GM12878 (cell line): ENCODE measurements around the gene PPP1CA. TPM values are rescaled to one million over a fixed set of nuclear protein-coding genes. Genes with fewer than 3 reads are reported as not detected.

Experiments used
- E2F4 ChIP-seq: IDR thresholded peaks from 2 replicates; pipeline ENCODE4 v1.6.1; 2012; ENCODE audit warnings: low read depth, low read length, improper control_type of control experiment
- E2F8 ChIP-seq: fragments of 450-650 bp; IDR thresholded peaks from 2 replicates; pipeline ENCODE4 v1.6.1; 2018; ENCODE audit warnings: mild to moderate bottlenecking, low read depth, moderate library complexity; ENCODE audit not compliant: partially characterized antibody
- GATAD2B ChIP-seq: fragments of 450-650 bp; conservative IDR thresholded peaks from 2 replicates; pipeline ENCODE4 v1.6.1; 2017; ENCODE audit warnings: low read depth, mild to moderate bottlenecking, moderate library complexity
- IKZF2 ChIP-seq, 2 experiments: fragments of 450-650 bp; IDR thresholded peaks; 2 replicates each; pipeline ENCODE4 v1.6.1; 2017; ENCODE audit warnings: mild to moderate bottlenecking in 2 of 2, moderate library complexity in 2 of 2
- ZBTB40 ChIP-seq: fragments of 450-650 bp; IDR thresholded peaks from 2 replicates; pipeline ENCODE4 v1.6.1; 2016; ENCODE audit warnings: mild to moderate bottlenecking, moderate library complexity, borderline replicate concordance
- ZNF217 ChIP-seq: fragments of 450-650 bp; IDR thresholded peaks from 2 replicates; pipeline ENCODE4 v1.6.1; 2017; ENCODE audit warnings: antibody characterized with exemption, mild to moderate bottlenecking
- ZNF687 ChIP-seq: fragments of 450-650 bp; IDR thresholded peaks from 2 replicates; pipeline ENCODE4 v1.6.1; 2017; ENCODE audit warnings: mild to moderate bottlenecking, moderate library complexity
- polyA plus RNA-seq, 11 experiments: library from polyadenylated mRNA; depleted of rRNA in 4 of 11; unstranded in 6 of 11; stranded (reverse) in 5 of 11; fragments of >200 nt; fragmentation: Nextera tagmentation in 4 of 11; fragmentation: Illumina TruSeq in 1 of 11; extraction: Ambion mirVana in 4 of 11; extraction: Trizol in 1 of 11; gene quantifications; 1 replicate in 1 of 11; 2 replicates in 10 of 11; pipeline versions ENCODE4 v1.2.1 to v1.2.3, GENCODE V29; 2011 to 2016; ENCODE audit warnings: inconsistent platforms in 2 of 11, missing spikeins in 2 of 11, low read depth in 1 of 11
- total RNA-seq, 4 experiments: library from RNA; depleted of rRNA in 3 of 4; stranded (reverse); fragments of >200 nt in 3 of 4; fragmentation: Illumina TruSeq in 1 of 4; extraction: Trizol in 1 of 4; gene quantifications; 2 replicates each; pipeline versions ENCODE4 v1.2.1 to v1.2.3, GENCODE V29; 2013 to 2021

PPP1CA gene
- total and polyA plus RNA-seq, 10 of the 15 experiments (the other 5 are each of a cell fraction or from before 2014, with no cell fraction given): 26.4 to 458 (median 240) TPM

GRCh38 chr11:67384851-67385366 lies 16.7 kb downstream of the PPP1CA start (continued):
- TF ChIP-seq E2F8: no peak
- TF ChIP-seq ZNF217: no peak
- TF ChIP-seq IKZF2 (IDR thresholded peaks at IDR 0.05): no peak
- TF ChIP-seq GATAD2B: no peak
- TF ChIP-seq ZBTB40: no peak
- TF ChIP-seq E2F4: no peak
- no peak for TF ChIP-seq ZNF687
